22Rv1 (cell line): Measurements from ENCODE around the gene ATP5MC3.

Experiments used
- H3K27ac ChIP-seq: fragments of 450-650 bp; 2 replicates; pipeline ENCODE4 v1.5.1; 2017
- ZFX ChIP-seq: fragments of 450-650 bp; IDR thresholded peaks from 2 replicates; pipeline ENCODE4 v1.6.1; 2017; ENCODE audit warnings: antibody characterized with exemption, borderline replicate concordance
- TF ChIP-seq, protein P1 (sequence below): fragments of 450-650 bp; IDR thresholded peaks from 2 replicates; pipeline ENCODE4 v1.5.1; 2017; ENCODE audit warnings: mild to moderate bottlenecking

Gene ATP5MC3

DNA sequence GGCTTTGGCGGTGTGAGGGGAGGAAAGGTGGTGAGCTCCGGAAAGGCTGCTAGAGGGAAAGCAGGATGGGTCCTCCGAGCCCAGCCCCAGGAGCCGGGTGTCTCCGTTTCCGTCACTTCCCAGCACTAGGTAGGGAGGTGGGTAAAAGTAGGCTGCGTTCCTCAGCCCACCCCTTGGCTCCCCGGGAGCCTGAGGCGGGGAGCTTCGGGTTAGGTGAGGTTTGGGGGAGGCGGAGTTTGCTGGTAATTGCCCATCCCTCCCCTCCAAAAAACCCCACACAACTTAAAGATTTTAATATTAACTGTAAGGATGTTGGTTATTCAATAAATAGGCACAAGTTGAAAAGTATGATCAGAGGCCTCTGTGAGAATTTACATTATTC is 13.0 kb downstream of the ATP5MC3 start:
- TF ChIP-seq, protein P1, sequence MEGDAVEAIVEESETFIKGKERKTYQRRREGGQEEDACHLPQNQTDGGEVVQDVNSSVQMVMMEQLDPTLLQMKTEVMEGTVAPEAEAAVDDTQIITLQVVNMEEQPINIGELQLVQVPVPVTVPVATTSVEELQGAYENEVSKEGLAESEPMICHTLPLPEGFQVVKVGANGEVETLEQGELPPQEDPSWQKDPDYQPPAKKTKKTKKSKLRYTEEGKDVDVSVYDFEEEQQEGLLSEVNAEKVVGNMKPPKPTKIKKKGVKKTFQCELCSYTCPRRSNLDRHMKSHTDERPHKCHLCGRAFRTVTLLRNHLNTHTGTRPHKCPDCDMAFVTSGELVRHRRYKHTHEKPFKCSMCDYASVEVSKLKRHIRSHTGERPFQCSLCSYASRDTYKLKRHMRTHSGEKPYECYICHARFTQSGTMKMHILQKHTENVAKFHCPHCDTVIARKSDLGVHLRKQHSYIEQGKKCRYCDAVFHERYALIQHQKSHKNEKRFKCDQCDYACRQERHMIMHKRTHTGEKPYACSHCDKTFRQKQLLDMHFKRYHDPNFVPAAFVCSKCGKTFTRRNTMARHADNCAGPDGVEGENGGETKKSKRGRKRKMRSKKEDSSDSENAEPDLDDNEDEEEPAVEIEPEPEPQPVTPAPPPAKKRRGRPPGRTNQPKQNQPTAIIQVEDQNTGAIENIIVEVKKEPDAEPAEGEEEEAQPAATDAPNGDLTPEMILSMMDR, result no peak
- TF ChIP-seq ZFX, result no peak
- H3K27ac ChIP-seq, result peak overlapping the region; percentile 47

DNA sequence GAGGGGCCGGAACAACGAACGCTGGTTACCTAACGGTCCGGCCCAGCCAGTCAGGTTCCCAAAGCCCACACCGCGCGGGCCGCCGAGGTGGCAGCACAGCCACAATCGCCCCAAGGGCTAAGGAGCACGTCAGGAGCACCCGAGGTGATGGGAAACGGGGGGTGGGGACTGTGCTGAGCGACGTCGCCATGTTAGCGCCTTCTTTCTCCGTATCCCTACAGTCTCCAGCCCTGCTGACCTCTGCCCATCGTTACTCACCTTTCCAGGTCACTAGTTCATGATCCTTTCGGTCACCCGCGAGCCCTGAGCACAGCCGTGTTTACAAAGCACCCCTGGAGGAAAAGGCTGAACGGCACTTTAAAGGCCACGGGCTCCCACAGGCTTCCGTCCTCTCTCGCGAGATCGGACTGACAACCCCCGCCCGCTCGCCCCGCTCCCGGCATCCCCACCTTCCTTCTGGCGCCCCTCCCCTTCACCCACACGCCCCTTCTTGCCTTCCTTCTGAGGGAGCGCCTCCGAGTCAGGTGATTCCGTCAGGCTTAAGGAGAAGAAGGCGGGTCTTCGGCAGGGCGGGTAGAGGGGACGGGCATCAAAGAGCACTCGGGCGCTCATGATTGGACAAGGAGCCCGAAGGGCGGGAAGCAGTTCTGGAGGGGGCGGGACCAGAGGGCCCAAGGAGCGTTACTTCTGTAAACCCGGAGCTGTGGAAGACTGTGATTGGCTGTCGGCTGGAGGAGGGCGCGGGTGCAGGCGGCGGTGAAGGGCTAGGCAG is 13.5 kb downstream of the ATP5MC3 start, which contains the start of gene ATF2:
ATF2 (minus strand) TSS at position 412 of the 772 bp plus-strand sequence. CDS start 31,760 bp downstream, outside the sequence.
- peak within 1 kb of the TSS; percentile 52 for H3K27ac ChIP-seq
- TF ChIP-seq, protein P1, result no peak
- TF ChIP-seq ZFX, result no peak

DNA sequence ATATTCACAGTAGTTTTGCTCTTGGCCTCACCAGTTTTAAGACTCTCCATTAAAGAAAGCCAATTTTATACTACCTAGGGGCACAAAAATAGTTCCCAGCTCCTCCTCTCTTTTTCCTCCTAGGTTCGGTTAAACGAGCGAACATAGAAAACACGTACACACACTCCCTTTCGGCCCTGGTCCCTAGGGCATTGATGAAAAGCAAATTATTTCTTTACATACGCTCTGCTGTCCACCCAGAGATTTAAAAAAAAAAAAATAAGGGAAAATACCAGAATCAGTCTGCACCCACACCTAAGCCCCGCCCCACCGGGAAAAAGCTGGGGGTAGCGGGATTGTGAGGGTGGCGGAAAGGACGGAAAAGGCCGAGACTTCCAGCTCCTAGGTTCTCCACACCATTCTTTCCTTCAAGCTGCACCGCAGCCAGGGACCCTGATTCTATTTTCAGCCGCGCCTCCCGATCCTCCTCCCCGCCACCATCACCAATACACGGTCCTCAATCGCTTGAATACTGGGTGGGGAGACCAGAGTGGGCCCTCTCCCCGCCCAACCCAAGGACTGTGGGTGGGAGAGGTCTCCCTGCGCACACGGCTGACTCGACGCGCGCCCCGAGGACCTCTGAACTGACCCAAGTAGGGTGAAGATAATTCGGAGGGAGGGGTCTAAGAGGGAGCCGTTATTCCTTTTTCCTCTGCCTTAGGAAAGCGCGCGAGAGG is 14.3 kb downstream of the ATP5MC3 start:
- H3K27ac ChIP-seq, result peak overlapping the region; percentile 52
- TF ChIP-seq ZFX, result no peak
- TF ChIP-seq, protein P1, result no peak

DNA sequence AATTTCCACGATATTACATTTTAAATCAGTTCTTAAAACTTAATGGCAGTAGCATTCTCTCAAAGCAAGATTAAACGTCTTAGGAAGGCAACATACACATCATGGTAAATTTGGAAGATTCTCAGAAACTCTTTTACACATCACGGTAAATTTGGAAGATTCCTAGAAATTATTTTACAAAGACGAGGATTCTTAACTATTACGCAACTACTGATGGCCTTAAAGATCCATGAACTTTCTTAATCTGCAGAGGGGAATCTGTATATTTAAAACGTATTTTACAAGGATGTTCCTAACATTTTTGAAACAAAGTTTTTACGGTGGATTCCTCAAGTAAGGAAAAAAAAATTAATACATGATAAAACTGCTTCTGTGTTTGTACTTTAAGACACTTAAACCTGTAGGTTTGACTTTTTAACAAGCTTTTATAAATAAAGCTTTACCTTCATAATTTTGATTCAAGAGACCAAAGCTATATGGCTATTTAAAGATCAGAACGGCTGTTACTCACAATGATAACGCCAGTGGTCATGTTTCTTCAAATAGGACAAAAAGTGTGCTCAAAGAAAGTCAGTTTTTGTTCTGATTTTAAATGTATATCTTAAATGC is 15.2 kb downstream of the ATP5MC3 start:
- no peak overlapping the region for H3K27ac ChIP-seq
- TF ChIP-seq, protein P1, result no peak
- no peak for TF ChIP-seq ZFX

DNA sequence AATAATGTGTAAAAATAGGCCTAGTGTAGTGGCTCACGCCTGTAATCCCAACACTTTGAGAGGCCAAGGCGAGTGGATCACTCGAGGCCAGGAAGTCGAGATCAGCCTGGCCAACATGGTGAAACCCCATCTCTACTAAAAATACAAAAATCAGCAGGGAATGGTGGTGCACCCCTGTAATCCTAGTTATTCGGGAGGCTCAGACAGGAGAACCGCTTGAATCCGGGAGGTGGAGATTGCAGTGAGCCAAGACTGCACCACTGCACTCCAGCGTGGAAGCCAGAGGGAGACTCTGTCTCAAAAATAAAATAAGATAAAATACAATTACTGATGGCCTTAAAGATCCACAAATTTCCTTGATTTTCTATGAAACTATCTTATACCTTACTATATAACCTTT is 17.3 kb downstream of the ATP5MC3 start:
- no peak for TF ChIP-seq ZFX
- TF ChIP-seq, protein P1, result no peak
- H3K27ac ChIP-seq, result no peak overlapping the region

DNA sequence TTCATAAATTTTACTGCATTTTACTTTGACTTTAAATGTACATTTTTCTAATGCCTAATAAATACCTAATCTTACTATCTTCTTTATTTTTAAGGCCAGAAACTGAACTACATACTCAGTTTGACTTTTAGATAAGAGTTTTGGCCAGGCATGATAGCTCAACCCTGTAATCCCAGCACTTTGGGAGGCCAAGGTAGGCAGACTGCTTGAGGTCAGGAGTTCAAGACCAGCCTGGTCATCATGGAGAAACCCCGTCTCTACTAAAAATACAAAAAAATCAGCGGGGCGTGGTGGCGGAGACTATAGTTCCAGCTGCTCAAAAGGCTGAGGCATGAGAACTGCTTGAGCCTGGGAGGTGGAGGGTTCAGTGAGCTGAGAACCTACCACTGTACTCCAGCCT is 22.6 kb downstream of the ATP5MC3 start:
- TF ChIP-seq ZFX, result no peak
- TF ChIP-seq, protein P1, result no peak
- H3K27ac ChIP-seq, result no peak overlapping the region
